CD4-positive, CD25-positive, alpha-beta regulatory T cell (primary cell): ENCODE data around the gene LY86. TPM values are rescaled to one million over a fixed set of nuclear protein-coding genes. Genes with fewer than 3 reads are reported as not detected.

Experiments
- ATAC-seq, 2 donors: fragments of 150-1000 bp; cut with Tn5 transposase; one replicate each; pipeline ENCODE4 v1.10.0; 2021; ENCODE audit warnings: low read depth in 2 of 2, moderate number of reproducible peaks in 2 of 2, moderate library complexity in 1 of 2
- DNase-seq, 3 donors: peaks; one replicate each; pipeline versions ENCODE4 v3.0.0 to v3.0.0-alpha.2; 2012 to 2022; ENCODE audit warnings: mixed read lengths in 1 of 3
- H3K27ac ChIP-seq: one replicate; pipeline ENCODE4 v1.7.0; 2013; ENCODE audit warnings: mild to moderate bottlenecking, low read length; ENCODE audit not compliant: insufficient read depth, poor library complexity, severe bottlenecking
- H3K27me3 ChIP-seq: one replicate; pipeline ENCODE4 v1.7.0; 2013; ENCODE audit warnings: low read length; ENCODE audit not compliant: control insufficient read depth, insufficient read depth
- H3K36me3 ChIP-seq: one replicate; pipeline ENCODE4 v1.7.0; 2013; ENCODE audit warnings: mild to moderate bottlenecking, low read length, moderate library complexity; ENCODE audit not compliant: control insufficient read depth, insufficient read depth
- H3K4me1 ChIP-seq: 2 replicates; pipeline ENCODE4 v1.7.0; 2013; ENCODE audit warnings: mild to moderate bottlenecking, low read length; ENCODE audit not compliant: insufficient read depth, control insufficient read depth, poor library complexity, severe bottlenecking
- H3K4me3 ChIP-seq: one replicate; pipeline ENCODE4 v1.7.0; 2013; ENCODE audit warnings: low read depth, mild to moderate bottlenecking, low read length, moderate library complexity
- H3K9me3 ChIP-seq, 2 experiments: 1 replicate in 1 of 2; 2 replicates in 1 of 2; pipeline ENCODE4 v1.7.0; 2013; ENCODE audit warnings: low read length in 2 of 2, mild to moderate bottlenecking in 1 of 2, moderate library complexity in 1 of 2; ENCODE audit not compliant: control insufficient read depth in 2 of 2
- H3K27ac Mint-ChIP-seq, 3 donors: one replicate each; pipeline ENCODE4 v1.8.0; 2020 to 2022; ENCODE audit warnings: mild to moderate bottlenecking in 3 of 3, mixed read lengths in 3 of 3, moderate library complexity in 2 of 3
- H3K27me3 Mint-ChIP-seq: one replicate; pipeline ENCODE4 v1.8.0; 2022; ENCODE audit warnings: mild to moderate bottlenecking, mixed read lengths
- H3K36me3 Mint-ChIP-seq: one replicate; pipeline ENCODE4 v1.8.0; 2020; ENCODE audit warnings: mixed read lengths
- H3K4me1 Mint-ChIP-seq, 4 donors: one replicate each; pipeline ENCODE4 v1.8.0; 2020 to 2022; ENCODE audit warnings: mixed read lengths in 4 of 4, mild to moderate bottlenecking in 1 of 4
- H3K4me3 Mint-ChIP-seq, 4 donors: one replicate each; pipeline ENCODE4 v1.8.0; 2020 to 2022; ENCODE audit warnings: mild to moderate bottlenecking in 4 of 4, mixed read lengths in 4 of 4, moderate library complexity in 3 of 4
- H3K9me3 Mint-ChIP-seq, 7 donors: one replicate each; pipeline ENCODE4 v1.8.0; 2020 to 2022; ENCODE audit warnings: mixed read lengths in 7 of 7, mild to moderate bottlenecking in 3 of 7, moderate library complexity in 2 of 7
- polyA plus RNA-seq, 4 donors: library from polyadenylated mRNA; unstranded; fragments of 300-500 nt; fragmentation: Illumina TruSeq; gene quantifications; one replicate each; pipeline ENCODE4 v1.2.3, GENCODE V29; 2021
- total RNA-seq: library from RNA; stranded (reverse); gene quantifications from one replicate; pipeline ENCODE4 v1.2.3, GENCODE V29; 2022

LY86 gene
- total and polyA plus RNA-seq, 5 donors from 2014 or later: 0.31 to 3.1 (median 1.4) TPM; not detected in 1

DNA sequence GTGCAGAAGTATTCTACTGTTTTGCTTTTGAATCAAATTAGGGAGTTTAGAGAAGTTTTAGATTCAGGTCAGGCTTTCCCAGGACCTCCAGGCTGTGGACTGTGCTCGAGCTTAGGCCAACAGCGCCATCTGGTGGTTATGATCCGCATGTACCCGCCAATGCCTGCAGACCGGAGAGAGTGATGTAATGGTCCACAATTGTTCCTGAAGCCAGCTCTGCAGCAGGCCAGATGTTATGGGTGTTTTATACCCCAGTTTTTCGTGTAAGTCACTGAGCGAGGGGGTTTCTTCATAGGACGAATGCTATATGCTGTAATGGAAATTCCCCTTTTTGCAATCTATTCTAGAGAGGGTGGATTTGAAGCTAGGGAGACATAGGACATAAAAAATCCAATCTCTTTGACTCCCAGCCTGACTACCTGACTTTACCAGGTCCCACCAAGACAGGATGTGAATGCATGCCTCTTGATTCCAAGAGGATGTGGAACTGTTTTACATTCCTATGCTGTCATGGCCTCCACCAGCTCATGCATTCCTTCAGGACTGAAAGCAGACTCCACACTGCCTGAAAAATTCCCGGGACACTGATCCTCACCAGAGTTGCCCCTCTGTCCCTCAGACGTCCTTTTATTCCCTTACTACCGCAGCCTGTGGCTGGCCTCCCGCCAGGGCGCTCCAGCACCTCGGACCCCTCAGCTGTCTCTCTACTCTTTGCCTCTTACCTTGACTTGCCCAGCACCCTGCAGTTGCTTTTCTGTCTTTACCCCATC lies 41.2 kb upstream of the LY86 start:
- Mint-ChIP-seq H3K36me3 (no peaks in the 10 kb centered on the region), H3K9me3 (peaks cover 0 to 2% (median 0%) of the 10 kb centered on the region in 7 donors), H3K27ac (peak overlapping the region in 1 of 3 donors; percentile 56), H3K4me1 (peaks cover 0 to 12% (median 0%) of the 10 kb centered on the region in 4 donors), H3K27me3 (peaks cover 60% of the 10 kb centered on the region), H3K4me3 (peak overlapping the region in 2 of 4 donors; percentile 71 to 81)
- DNase-seq (peak; percentile 44 to 72 (median 72)), ATAC-seq (peak; percentile 84 to 89)
- H3K9me3 ChIP-seq: no peaks in the 10 kb centered on the region
- H3K36me3 ChIP-seq: no peaks in the 10 kb centered on the region
- no peak overlapping the region for H3K27ac ChIP-seq
- peaks cover 13% of the 10 kb centered on the region for H3K27me3 ChIP-seq
- peaks cover 9% of the 10 kb centered on the region for H3K4me1 ChIP-seq
- peak overlapping the region; percentile 47 for H3K4me3 ChIP-seq

DNA sequence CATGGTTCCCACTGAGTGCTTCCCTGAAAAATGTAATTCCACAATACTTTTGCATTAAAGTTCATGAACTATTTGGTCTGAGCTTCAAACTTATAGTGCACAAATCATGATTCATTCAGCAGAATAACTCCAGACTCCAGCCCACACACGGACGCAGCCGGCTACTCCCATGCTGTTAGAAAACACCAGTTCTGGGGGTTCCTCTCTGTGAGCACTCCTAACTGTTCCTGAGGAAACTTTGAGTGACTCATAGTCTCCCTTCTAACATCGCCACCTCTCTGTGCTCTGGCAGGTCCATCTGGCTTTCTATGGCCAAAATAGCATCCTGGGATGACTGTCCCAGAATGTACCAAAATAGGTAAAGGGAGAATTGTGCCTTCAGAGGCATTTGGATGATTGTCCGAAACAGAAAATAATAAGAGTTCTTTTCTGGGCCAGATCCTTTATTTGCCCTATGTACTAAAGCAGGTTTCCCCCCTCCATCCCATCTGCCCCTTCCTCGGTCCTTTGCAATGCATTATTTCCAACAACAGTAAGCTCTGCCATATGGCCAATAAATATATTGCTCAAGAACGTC lies 32.3 kb upstream of the LY86 start:
- Mint-ChIP-seq H3K27me3 (peaks cover 11% of the 10 kb centered on the region), H3K36me3 (peaks cover 3% of the 10 kb centered on the region), H3K4me3 (no peak overlapping the region), H3K9me3 (peaks cover 0 to 3% (median 0%) of the 10 kb centered on the region in 7 donors), H3K27ac (peak overlapping the region in 1 of 3 donors; percentile 38), H3K4me1 (peaks cover 0 to 12% (median 4%) of the 10 kb centered on the region in 4 donors)
- no peak for ATAC-seq
- H3K27me3 ChIP-seq: peaks cover 4% of the 10 kb centered on the region
- no peaks in the 10 kb centered on the region for H3K9me3 ChIP-seq
- DNase-seq: no peak
- no peaks in the 10 kb centered on the region for H3K4me1 ChIP-seq
- no peak overlapping the region for H3K4me3 ChIP-seq
- no peaks in the 10 kb centered on the region for H3K36me3 ChIP-seq
- H3K27ac ChIP-seq: no peak overlapping the region

DNA sequence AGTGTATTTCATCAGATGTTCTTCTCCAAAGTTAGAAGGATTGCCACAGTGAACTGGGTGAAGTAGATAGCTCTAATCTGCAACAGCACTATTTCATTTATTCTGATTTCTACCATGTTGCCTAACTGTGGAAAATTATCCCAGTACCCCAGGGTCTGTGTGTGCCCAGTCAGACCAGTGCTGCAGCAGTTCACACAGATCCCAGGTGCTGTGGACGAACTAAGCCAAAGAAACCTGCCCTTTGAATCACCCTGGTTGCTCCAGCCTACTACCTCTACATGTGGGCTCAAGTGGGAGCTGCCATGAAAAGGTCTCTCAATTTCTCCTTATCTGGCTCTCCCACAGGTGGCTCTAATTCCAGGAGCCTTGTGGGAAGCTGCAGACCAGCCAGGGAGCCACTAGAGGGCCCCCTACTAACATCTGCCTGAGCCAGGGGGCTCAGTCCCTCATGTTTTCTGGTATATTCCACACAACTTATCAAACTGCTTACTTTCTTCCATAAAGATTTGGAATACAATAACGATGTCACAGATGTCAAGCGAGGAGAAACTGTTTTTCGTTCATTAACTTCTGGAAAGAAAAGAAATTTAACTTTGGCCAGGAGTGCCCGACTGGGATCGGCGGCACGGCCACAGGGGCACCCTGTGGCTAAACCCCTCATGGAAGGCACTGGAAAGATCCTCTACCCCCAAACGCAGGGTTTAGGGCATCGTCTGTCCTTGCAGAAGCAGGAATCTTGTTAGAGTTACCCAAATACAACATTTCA lies 31.6 kb upstream of the LY86 start:
- no peaks in the 10 kb centered on the region for H3K9me3 ChIP-seq
- H3K36me3 ChIP-seq: no peaks in the 10 kb centered on the region
- no peak for ATAC-seq
- peaks cover 0 to 12% (median 4%) of the 10 kb centered on the region in 4 donors for H3K4me1 Mint-ChIP-seq
- peak in 2 of 3 donors; percentile 34 to 36 for DNase-seq
- H3K4me3 ChIP-seq: no peak overlapping the region
- peaks cover 2% of the 10 kb centered on the region for H3K27me3 ChIP-seq
- H3K36me3 Mint-ChIP-seq: peaks cover 3% of the 10 kb centered on the region
- H3K27me3 Mint-ChIP-seq: peaks cover 5% of the 10 kb centered on the region
- no peaks in the 10 kb centered on the region for H3K4me1 ChIP-seq
- no peak overlapping the region for H3K27ac ChIP-seq
- no peak overlapping the region for H3K4me3 Mint-ChIP-seq
- peaks cover 0 to 3% (median 0%) of the 10 kb centered on the region in 7 donors for H3K9me3 Mint-ChIP-seq
- peak overlapping the region in 1 of 3 donors; percentile 38 for H3K27ac Mint-ChIP-seq

DNA sequence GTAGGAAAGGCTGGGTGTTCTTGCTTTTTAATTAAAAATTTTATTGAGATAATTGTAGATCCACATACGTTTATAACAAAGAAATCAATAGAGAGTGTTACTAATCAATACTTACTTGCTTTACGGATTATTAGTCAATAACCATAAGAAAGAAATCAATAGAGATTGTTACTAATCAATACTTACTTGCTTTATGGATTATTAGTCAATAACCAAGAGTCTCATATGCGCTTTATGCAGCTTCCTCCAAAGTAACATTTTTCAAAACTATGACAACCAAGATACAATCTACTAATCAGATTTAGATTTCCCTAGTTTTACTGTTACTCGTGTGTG lies 31.0 kb upstream of the LY86 start:
- Mint-ChIP-seq H3K4me3 (no peak overlapping the region), H3K4me1 (peaks cover 0 to 12% (median 4%) of the 10 kb centered on the region in 4 donors), H3K27me3 (peaks cover 5% of the 10 kb centered on the region), H3K36me3 (peaks cover 3% of the 10 kb centered on the region), H3K27ac (no peak overlapping the region), H3K9me3 (peaks cover 0 to 3% (median 0%) of the 10 kb centered on the region in 7 donors)
- peaks cover 2% of the 10 kb centered on the region for H3K27me3 ChIP-seq
- H3K4me1 ChIP-seq: no peaks in the 10 kb centered on the region
- no peaks in the 10 kb centered on the region for H3K36me3 ChIP-seq
- no peak for ATAC-seq
- no peak overlapping the region for H3K4me3 ChIP-seq
- no peak for DNase-seq
- H3K9me3 ChIP-seq: no peaks in the 10 kb centered on the region
- H3K27ac ChIP-seq: no peak overlapping the region

DNA sequence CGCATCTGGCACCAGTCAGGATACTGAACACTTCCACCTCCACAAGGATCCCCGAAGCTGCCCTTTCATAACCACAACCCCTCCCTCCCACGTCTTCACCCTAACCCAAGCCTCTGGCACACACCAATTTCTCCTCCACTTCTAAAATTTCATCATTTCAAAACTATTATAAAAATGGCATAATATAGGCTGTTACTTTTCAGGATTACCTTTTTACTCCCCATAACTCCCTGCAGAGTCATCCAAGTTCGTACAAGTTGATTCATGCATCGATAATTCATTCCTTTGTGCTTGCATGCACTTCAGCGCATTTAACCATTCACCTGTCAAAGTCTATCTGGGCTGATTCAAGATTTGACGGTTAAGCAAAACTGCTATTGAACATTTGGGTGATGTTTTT lies 30.6 kb upstream of the LY86 start:
- H3K27ac Mint-ChIP-seq: no peak overlapping the region
- no peak overlapping the region for H3K4me3 ChIP-seq
- no peak overlapping the region for H3K4me3 Mint-ChIP-seq
- H3K27me3 Mint-ChIP-seq: peaks cover 5% of the 10 kb centered on the region
- H3K27ac ChIP-seq: no peak overlapping the region
- ATAC-seq: no peak
- no peak for DNase-seq
- H3K27me3 ChIP-seq: peaks cover 2% of the 10 kb centered on the region
- H3K4me1 ChIP-seq: no peaks in the 10 kb centered on the region
- H3K9me3 Mint-ChIP-seq: peaks cover 0 to 3% (median 0%) of the 10 kb centered on the region in 7 donors
- peaks cover 0 to 14% (median 4%) of the 10 kb centered on the region in 4 donors for H3K4me1 Mint-ChIP-seq
- H3K36me3 ChIP-seq: no peaks in the 10 kb centered on the region
- H3K9me3 ChIP-seq: no peaks in the 10 kb centered on the region
- H3K36me3 Mint-ChIP-seq: peaks cover 3% of the 10 kb centered on the region

DNA sequence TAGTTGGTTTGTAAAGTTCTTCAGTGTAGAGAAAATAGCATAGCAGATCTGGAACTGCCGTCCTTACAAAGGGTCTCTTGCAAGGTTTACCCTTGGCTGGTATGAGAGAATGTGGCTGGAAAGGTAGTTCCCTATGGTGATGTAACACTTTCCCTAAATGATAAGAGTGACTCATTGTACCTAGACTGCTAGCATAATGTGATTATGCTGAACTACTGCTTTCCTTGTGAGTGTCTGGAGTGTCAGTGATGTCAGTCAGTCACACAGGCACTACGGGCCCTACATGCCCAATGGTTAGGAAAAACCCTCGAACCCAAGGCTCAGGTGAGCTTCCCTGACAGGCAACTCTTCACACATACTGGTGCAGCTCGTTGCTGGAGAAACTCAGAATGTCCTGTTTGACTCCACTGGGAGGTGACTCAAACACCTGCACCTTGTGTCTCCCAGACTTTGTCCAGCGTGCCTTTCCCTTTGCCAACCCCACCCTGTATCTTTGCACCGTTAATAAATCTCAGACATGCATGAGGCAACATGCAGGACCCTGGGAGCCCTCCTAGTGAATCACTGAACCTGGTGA lies 28.4 kb upstream of the LY86 start:
- no peak for DNase-seq
- Histone ChIP-seq H3K36me3 (no peaks in the 10 kb centered on the region), H3K9me3 (no peaks in the 10 kb centered on the region), H3K4me3 (no peak overlapping the region), H3K27me3 (peaks cover 2% of the 10 kb centered on the region), H3K27ac (no peak overlapping the region), H3K4me1 (no peaks in the 10 kb centered on the region)
- Mint-ChIP-seq H3K4me3 (no peak overlapping the region), H3K4me1 (peaks cover 0 to 14% (median 1%) of the 10 kb centered on the region in 4 donors), H3K36me3 (no peaks in the 10 kb centered on the region), H3K27ac (no peak overlapping the region), H3K27me3 (no peaks in the 10 kb centered on the region), H3K9me3 (peaks cover 0 to 4% (median 0%) of the 10 kb centered on the region in 7 donors)
- no peak for ATAC-seq

DNA sequence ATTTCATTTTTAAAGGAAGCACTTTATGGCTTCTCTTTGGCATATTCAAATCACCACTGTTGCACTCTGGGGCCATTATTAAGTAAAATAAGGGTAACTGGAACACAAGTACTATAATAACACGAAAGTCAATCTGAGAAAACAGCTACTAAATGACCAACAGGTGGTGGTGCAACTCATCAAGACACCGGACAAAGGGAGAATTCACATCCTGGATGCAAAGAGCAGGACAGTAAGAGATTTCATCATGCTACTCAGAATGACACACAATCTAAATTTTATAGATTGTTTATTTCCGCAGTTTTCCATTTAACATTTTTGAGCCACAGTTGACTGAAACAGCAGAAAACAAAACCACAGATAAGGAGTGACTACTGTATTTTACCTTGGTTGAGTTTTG lies 27.6 kb upstream of the LY86 start:
- Histone ChIP-seq H3K4me1 (no peaks in the 10 kb centered on the region), H3K27me3 (peaks cover 2% of the 10 kb centered on the region), H3K27ac (no peak overlapping the region), H3K36me3 (no peaks in the 10 kb centered on the region), H3K9me3 (no peaks in the 10 kb centered on the region), H3K4me3 (no peak overlapping the region)
- no peak for ATAC-seq
- Mint-ChIP-seq H3K27ac (no peak overlapping the region), H3K27me3 (no peaks in the 10 kb centered on the region), H3K4me1 (peaks cover 0 to 10% (median 1%) of the 10 kb centered on the region in 4 donors), H3K36me3 (no peaks in the 10 kb centered on the region), H3K9me3 (peaks cover 0 to 4% (median 0%) of the 10 kb centered on the region in 7 donors), H3K4me3 (no peak overlapping the region)
- no peak for DNase-seq
